Peyer's patch (tissue), 4 donors: ENCODE measurements around the gene DCST1.

ENCODE experiments used
- POLR2A ChIP-seq, 2 donors: fragments of 450-650 bp; IDR thresholded peaks; one replicate each; pipeline ENCODE4 v1.5.1; 2017; ENCODE audit warnings: antibody characterized with exemption in 2 of 2, mild to moderate bottlenecking in 2 of 2, moderate library complexity in 2 of 2
- TF ChIP-seq, protein P1 (sequence below), 6 experiments: fragments of 450-650 bp in 4 of 6; fragments of 200-600 bp in 2 of 6; sonication (generic) in 1 of 6; IDR thresholded peaks; one replicate each; pipeline ENCODE4 v1.5.1; 2017 to 2019; ENCODE audit warnings: antibody characterized with exemption in 6 of 6, mild to moderate bottlenecking in 3 of 6, moderate library complexity in 1 of 6

DNA sequence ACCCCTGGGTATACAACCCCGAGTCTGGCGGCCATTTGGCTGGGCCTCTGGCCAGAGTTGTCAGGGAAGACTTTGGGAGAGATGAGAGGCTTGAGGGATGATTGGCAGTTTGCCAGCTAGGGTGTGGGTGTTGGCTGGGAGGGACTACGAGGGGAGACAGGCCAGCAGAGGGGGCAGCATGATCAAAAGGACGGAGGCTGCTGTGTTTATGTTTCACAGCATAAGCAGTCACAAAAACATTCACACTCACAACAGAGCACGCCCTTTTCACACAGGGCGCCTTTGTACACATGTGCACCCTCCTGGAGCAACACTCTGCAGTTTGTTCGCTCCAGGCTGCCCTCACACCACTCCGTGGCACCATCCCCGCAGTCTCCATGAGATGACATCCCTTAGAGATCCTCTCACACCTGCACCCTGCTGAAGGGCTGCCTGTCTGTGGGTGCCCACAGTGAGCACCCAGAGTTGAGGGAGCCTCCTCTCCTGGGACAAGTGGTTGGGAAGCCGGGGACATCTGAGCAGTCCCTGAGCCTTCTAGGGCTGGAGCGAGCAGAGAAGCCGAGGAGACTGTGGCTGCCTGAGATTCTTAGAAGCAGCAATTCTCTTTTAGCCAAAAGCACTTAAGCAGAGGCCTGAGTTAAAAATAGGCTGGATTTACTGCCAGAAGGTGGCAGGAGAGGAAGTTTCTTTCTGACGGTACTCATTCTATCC is 60.4 kb downstream of the DCST1 start:
- TF ChIP-seq POLR2A (IDR thresholded peaks at IDR 0.05) = no peak
- TF ChIP-seq, protein P1, sequence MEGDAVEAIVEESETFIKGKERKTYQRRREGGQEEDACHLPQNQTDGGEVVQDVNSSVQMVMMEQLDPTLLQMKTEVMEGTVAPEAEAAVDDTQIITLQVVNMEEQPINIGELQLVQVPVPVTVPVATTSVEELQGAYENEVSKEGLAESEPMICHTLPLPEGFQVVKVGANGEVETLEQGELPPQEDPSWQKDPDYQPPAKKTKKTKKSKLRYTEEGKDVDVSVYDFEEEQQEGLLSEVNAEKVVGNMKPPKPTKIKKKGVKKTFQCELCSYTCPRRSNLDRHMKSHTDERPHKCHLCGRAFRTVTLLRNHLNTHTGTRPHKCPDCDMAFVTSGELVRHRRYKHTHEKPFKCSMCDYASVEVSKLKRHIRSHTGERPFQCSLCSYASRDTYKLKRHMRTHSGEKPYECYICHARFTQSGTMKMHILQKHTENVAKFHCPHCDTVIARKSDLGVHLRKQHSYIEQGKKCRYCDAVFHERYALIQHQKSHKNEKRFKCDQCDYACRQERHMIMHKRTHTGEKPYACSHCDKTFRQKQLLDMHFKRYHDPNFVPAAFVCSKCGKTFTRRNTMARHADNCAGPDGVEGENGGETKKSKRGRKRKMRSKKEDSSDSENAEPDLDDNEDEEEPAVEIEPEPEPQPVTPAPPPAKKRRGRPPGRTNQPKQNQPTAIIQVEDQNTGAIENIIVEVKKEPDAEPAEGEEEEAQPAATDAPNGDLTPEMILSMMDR (IDR thresholded peaks at IDR 0.05) = peak in 4 of 6 experiments; percentile 24 to 66 (median 58)
